K562 (cell line): Measurements from ENCODE around the gene EHBP1. TPM values are rescaled to one million over a fixed set of nuclear protein-coding genes. Genes with fewer than 3 reads are reported as not detected.

Source experiments
- ATAC-seq: fragments of 200-7000 bp; cut with Tn5 transposase; 3 replicates; pipeline ENCODE4 v1.9.1; 2020; ENCODE audit warnings: moderate library complexity
- BruUV-seq: library from RNA; stranded (reverse); fragments of 400-500 nt; replicated peaks from 2 replicates; lab custom pipeline; 2021; lab: Mats Ljungman, UMichigan
- CTCF ChIA-PET: fragments of 300-600 bp; formaldehyde crosslinking; extraction: SDS; loops from one replicate; lab custom pipeline; 2021; ENCODE audit warnings: low intra/inter-chr PET ratio; lab: Yijun Ruan, JAX
- POLR2A ChIA-PET: fragments of 300-600, 350-650 bp; sonication (Branson Sonifier 250); formaldehyde crosslinking; extraction: SDS; loops from one replicate; lab custom pipeline; 2021; ENCODE audit warnings: antibody characterized with exemption, inconsistent platforms; lab: Yijun Ruan, JAX
- DNase-seq, 4 experiments: peaks; one replicate each; pipeline versions ENCODE4 v3.0.0 to v3.0.0-alpha.2; 2011 to 2018; ENCODE audit warnings: low spot score in 3 of 4, mixed read lengths in 3 of 4; ENCODE audit errors: extremely low read depth in 1 of 4
- FAIRE-seq: peaks from 2 replicates; lab custom pipeline; 2011; peaks lifted over from hg19 to GRCh38; lab: Jason Lieb, UNC
- H2AFZ ChIP-seq: 2 replicates; pipeline ENCODE4 v1.6.0; 2011; ENCODE audit warnings: low read depth, low read length, control low read depth, inconsistent platforms
- H3K27ac ChIP-seq: fragments of 200-600 bp; 3 replicates; pipeline ENCODE4 v1.8.0; 2011; ENCODE audit warnings: low read depth, mild to moderate bottlenecking, control low read depth, inconsistent platforms, low read length, moderate library complexity, mixed read lengths; ENCODE audit errors: extremely low read depth
- H3K27me3 ChIP-seq, 2 experiments: fragments of 300-600 bp in 1 of 2; 2 replicates in 1 of 2; 3 replicates in 1 of 2; pipeline versions ENCODE4 v1.6.0 to v1.8.0; 2011; ENCODE audit warnings: inconsistent platforms in 2 of 2, low read length in 2 of 2, mild to moderate bottlenecking in 1 of 2, mixed read lengths in 1 of 2, moderate library complexity in 1 of 2; ENCODE audit not compliant: control insufficient read depth in 2 of 2, insufficient read depth in 2 of 2
- H3K36me3 ChIP-seq: fragments of 300-600 bp; 3 replicates; pipeline ENCODE4 v1.8.0; 2011; ENCODE audit warnings: mild to moderate bottlenecking, low read length, inconsistent platforms; ENCODE audit not compliant: control insufficient read depth, insufficient read depth
- H3K4me1 ChIP-seq, 2 experiments: fragments of 200-600 bp in 1 of 2; replicated peaks in 1 of 2; 2 replicates in 1 of 2; 3 replicates in 1 of 2; pipeline versions ENCODE4 v1.5.1 to v1.8.0; 2011; ENCODE audit warnings: inconsistent platforms in 2 of 2, low read length in 2 of 2, mild to moderate bottlenecking in 1 of 2, mixed read lengths in 1 of 2, moderate library complexity in 1 of 2; ENCODE audit not compliant: control insufficient read depth in 2 of 2, insufficient read depth in 2 of 2
- H3K4me2 ChIP-seq: 2 replicates; pipeline ENCODE4 v1.6.1; 2011; ENCODE audit warnings: low read length, control low read depth, inconsistent platforms, mixed read lengths; ENCODE audit not compliant: insufficient read depth
- H3K4me3 ChIP-seq: fragments of 200-600 bp; sonication (generic), shearing (Covaris generic); 2 replicates; pipeline ENCODE4 v1.5.1; 2016; ENCODE audit warnings: control low read depth, inconsistent platforms
- H3K79me2 ChIP-seq: fragments of 200-600 bp; 3 replicates; pipeline ENCODE4 v1.8.0; 2011; ENCODE audit warnings: low read length, inconsistent platforms; ENCODE audit not compliant: control insufficient read depth, insufficient read depth
- H3K9ac ChIP-seq, 2 experiments: 2 replicates each; pipeline versions ENCODE4 v1.6.0 to v1.6.1; 2011; ENCODE audit warnings: low read depth in 2 of 2, low read length in 2 of 2, control low read depth in 1 of 2, inconsistent platforms in 1 of 2, mild to moderate bottlenecking in 1 of 2, mixed read lengths in 1 of 2; ENCODE audit not compliant: insufficient read depth in 1 of 2
- H3K9me1 ChIP-seq: one replicate; pipeline ENCODE4 v1.6.0; 2011; ENCODE audit warnings: inconsistent platforms, mild to moderate bottlenecking, low read length, moderate library complexity; ENCODE audit not compliant: control insufficient read depth, insufficient read depth
- H3K9me3 ChIP-seq: replicated peaks from 2 replicates; pipeline ENCODE4 v1.5.1; 2011; ENCODE audit warnings: low read depth, low read length, inconsistent platforms; ENCODE audit not compliant: control insufficient read depth, insufficient read depth
- H4K20me1 ChIP-seq: replicated peaks from 2 replicates; pipeline ENCODE4 v1.6.1; 2011; ENCODE audit warnings: low read length, inconsistent platforms, mixed read lengths; ENCODE audit not compliant: control insufficient read depth, insufficient read depth
- AFF1 ChIP-seq, 2 experiments: fragments of 450-650 bp; IDR thresholded peaks; 2 replicates each; pipeline ENCODE4 v1.6.1; 2018; ENCODE audit warnings: mild to moderate bottlenecking in 2 of 2, low read depth in 1 of 2; ENCODE audit not compliant: partially characterized antibody in 2 of 2
- ASH1L ChIP-seq: fragments of 450-650 bp; IDR thresholded peaks from 2 replicates; pipeline ENCODE4 v1.6.1; 2018; ENCODE audit warnings: borderline replicate concordance, mild to moderate bottlenecking, low read depth; ENCODE audit not compliant: partially characterized antibody
- CGGBP1 ChIP-seq: fragments of 250-450 bp; sonication (Bioruptor Pico); IDR thresholded peaks from 2 replicates; pipeline ENCODE4 v1.9.0; 2021; ENCODE audit warnings: mild to moderate bottlenecking
- DEAF1 ChIP-seq: fragments of 450-650 bp; formaldehyde crosslinking; IDR thresholded peaks from 2 replicates; pipeline ENCODE4 v1.4.0; 2020; ENCODE audit warnings: mild to moderate bottlenecking, moderate library complexity
- JUNB ChIP-seq: fragments of 450-650 bp; formaldehyde crosslinking; conservative IDR thresholded peaks from 2 replicates; pipeline ENCODE4 v1.4.0; 2020; ENCODE audit warnings: mild to moderate bottlenecking
- NR0B1 ChIP-seq: fragments of 450-650 bp; IDR thresholded peaks from one replicate; pipeline ENCODE4 v1.6.1; 2018; ENCODE audit warnings: mild to moderate bottlenecking, moderate library complexity; ENCODE audit not compliant: partially characterized antibody
- RBM17 ChIP-seq: fragments of 200-400 bp; formaldehyde crosslinking; IDR thresholded peaks from 2 replicates; pipeline ENCODE4 v1.6.1; 2017; ENCODE audit warnings: low read depth, mild to moderate bottlenecking, low read length, borderline replicate concordance
- SNIP1 ChIP-seq: fragments of 450-650 bp; IDR thresholded peaks from 2 replicates; pipeline ENCODE4 v1.7.1; 2017; ENCODE audit warnings: low read depth, mild to moderate bottlenecking
- USF2 ChIP-seq: sonication (generic); formaldehyde crosslinking; IDR thresholded peaks from 2 replicates; pipeline ENCODE4 v1.5.0; 2020; ENCODE audit warnings: missing genetic modification reagents
- ZNF511 ChIP-seq: sonication (generic); formaldehyde crosslinking; IDR thresholded peaks from 2 replicates; pipeline ENCODE4 v1.8.0; 2022; ENCODE audit warnings: mild to moderate bottlenecking, missing genetic modification reagents
- in situ Hi-C: fragments of 300-500 bp; cut with MboI; formaldehyde crosslinking; loops from 4 replicates; pipeline ENCODE4 v1.15.0; 2018; ENCODE audit warnings: inconsistent platforms, mixed read lengths
- intact Hi-C: fragments of 100-400 bp; cut with micrococcal nuclease; formaldehyde crosslinking; loops from 2 replicates; pipeline ENCODE4 v1.14.2; 2022
- polyA plus RNA-seq, 8 experiments: library from polyadenylated mRNA; depleted of rRNA in 4 of 8; stranded (reverse) in 5 of 8; unstranded in 3 of 8; fragments of >200 nt; fragmentation: Nextera tagmentation in 2 of 8; fragmentation: Illumina TruSeq in 1 of 8; extraction: Ambion mirVana in 2 of 8; extraction: Trizol in 1 of 8; gene quantifications; 2 replicates each; pipeline versions ENCODE4 v1.2.1 to v1.2.3, GENCODE V29; 2011 to 2014; ENCODE audit warnings: inconsistent platforms in 1 of 8, missing spikeins in 1 of 8
- total RNA-seq, 7 experiments: library from RNA; depleted of rRNA in 6 of 7; stranded (reverse); fragments of >200 nt in 6 of 7; fragmentation: Illumina TruSeq in 2 of 7; extraction: Trizol in 2 of 7; gene quantifications; 2 replicates each; pipeline versions ENCODE4 v1.2.1 to v1.2.3, GENCODE V29; 2011 to 2021; ENCODE audit warnings: low replicate concordance in 1 of 7

The EHBP1 gene
- total and polyA plus RNA-seq, 9 of the 15 experiments (the other 6 are each of a cell fraction or from before 2014, with no cell fraction given), result 8.9 to 26.6 (median 19.3) TPM

- TF ChIP-seq AFF1 (IDR thresholded peaks at IDR 0.05; ENCODE audit: low read depth in 1 of 2, partially characterized antibody in 2 of 2), result no peak
Observed at GRCh38 chr2:62894966-62895631, 189.6 kb downstream of the EHBP1 start (continued).

- H3K4me2 ChIP-seq, result no peak overlapping the region
- no peak for FAIRE-seq
- no TSS peak for BruUV-seq
- no peak for DNase-seq
- no peaks in the 10 kb centered on the region for H3K79me2 ChIP-seq
- H4K20me1 ChIP-seq, result no peaks in the 10 kb centered on the region
- no peaks in the 10 kb centered on the region for H3K27me3 ChIP-seq
- no peak overlapping the region for H2AFZ ChIP-seq
- H3K4me3 ChIP-seq, result no peak overlapping the region
- no peaks in the 10 kb centered on the region for H3K9me1 ChIP-seq
- no peaks in the 10 kb centered on the region for H3K9me3 ChIP-seq
- no peaks in the 10 kb centered on the region for H3K36me3 ChIP-seq
- CTCF ChIA-PET, result no interaction called here
- POLR2A ChIA-PET, result no interaction called here
- no peak overlapping the region for H3K9ac ChIP-seq
- intact Hi-C loops, result no loop called here
- in situ Hi-C loops, result no loop called here
- TF ChIP-seq USF2 (CRISPR knock-in tag), result no peak
- TF ChIP-seq ASH1L, result no peak
- TF ChIP-seq SNIP1, result no peak
- TF ChIP-seq DEAF1 (CRISPR knock-in tag), result no peak
- no peak for TF ChIP-seq RBM17
- no peak for TF ChIP-seq ZNF511 (CRISPR knock-in tag)
- no peak for TF ChIP-seq JUNB (CRISPR knock-in tag)
- no peak for TF ChIP-seq NR0B1
- TF ChIP-seq CGGBP1 (CRISPR knock-in tag), result no peak
- no peak overlapping the region for H3K27ac ChIP-seq
- no peaks in the 10 kb centered on the region for H3K4me1 ChIP-seq
- no peak for ATAC-seq
Observed at GRCh38 chr2:62895632-62896009, 190.1 kb downstream of the EHBP1 start.
